Kidney (tissue), 14 donors: ENCODE measurements around the gene LAMA4. TPM values are rescaled to one million over a fixed set of nuclear protein-coding genes. Genes with fewer than 3 reads are reported as not detected.
A peak's percentile ranks its signal among the peaks of the same experiment; 100 is the strongest.

Experiments used
- DNase-seq, 5 donors: peaks; one replicate each; pipeline ENCODE4 v3.0.0-alpha.2; 2013 to 2020
- FAIRE-seq: peaks from 2 replicates; lab custom pipeline; 2012; peaks lifted over from hg19 to GRCh38; lab: Jason Lieb, UNC
- H3K27ac ChIP-seq, 2 donors: one replicate each; pipeline ENCODE4 v1.7.0; 2013; ENCODE audit warnings: low read depth in 2 of 2, low read length in 2 of 2, inconsistent platforms in 1 of 2
- H3K27me3 ChIP-seq: one replicate; pipeline ENCODE4 v1.7.1; 2013; ENCODE audit warnings: low read length, inconsistent platforms; ENCODE audit not compliant: control insufficient read depth, insufficient read depth
- H3K36me3 ChIP-seq, 3 donors: one replicate each; pipeline versions ENCODE4 v1.7.0 to v1.7.1; 2013; ENCODE audit warnings: low read length in 3 of 3, control low read depth in 1 of 3, inconsistent platforms in 1 of 3; ENCODE audit not compliant: insufficient read depth in 3 of 3, control insufficient read depth in 2 of 3
- H3K4me1 ChIP-seq, 3 donors: one replicate each; pipeline versions ENCODE4 v1.7.0 to v1.7.1; 2013; ENCODE audit warnings: low read length in 3 of 3, inconsistent platforms in 1 of 3, low read depth in 1 of 3; ENCODE audit not compliant: control insufficient read depth in 2 of 3, insufficient read depth in 2 of 3
- H3K4me3 ChIP-seq, 3 donors: one replicate each; pipeline versions ENCODE4 v1.7.0 to v1.8.1; 2013; ENCODE audit warnings: low read length in 3 of 3, control low read depth in 1 of 3, inconsistent platforms in 1 of 3
- H3K9ac ChIP-seq, 3 donors: one replicate each; pipeline versions ENCODE4 v1.7.0 to v1.7.1; 2013; ENCODE audit warnings: low read length in 3 of 3, control low read depth in 1 of 3, inconsistent platforms in 1 of 3
- H3K9me3 ChIP-seq, 3 donors: one replicate each; pipeline versions ENCODE4 v1.7.0 to v1.7.1; 2013; ENCODE audit warnings: low read length in 3 of 3, control low read depth in 1 of 3, inconsistent platforms in 1 of 3; ENCODE audit not compliant: control insufficient read depth in 2 of 3, insufficient read depth in 1 of 3
- intact Hi-C: fragments of 100-400 bp; cut with DNase I; formaldehyde crosslinking; loops from one replicate; pipeline ENCODE4 v1.11.1; 2022
- polyA plus RNA-seq: library from polyadenylated mRNA; stranded (reverse); fragments of 350-450 nt; fragmentation: Illumina TruSeq; extraction: RNeasy Lipid Tissue Mini Kit (QIAGEN cat#74804); gene quantifications from one replicate; pipeline ENCODE4 v1.2.3, GENCODE V29; 2014; ENCODE audit warnings: low read depth, low replicate concordance; ENCODE audit not compliant: insufficient read depth
- total RNA-seq: library from RNA; stranded (reverse); fragmentation: NEBNext Ultra II Directional; extraction: Animal tissue kit (Norgen Biotek cat#: 25700); gene quantifications from one replicate; pipeline ENCODE4 v1.2.1, GENCODE V29; 2021
- TF ChIP-seq, protein P1 (sequence below): IDR thresholded peaks from 3 replicates; pipeline ENCODE4 v1.5.1; 2012; ENCODE audit warnings: mild to moderate bottlenecking, moderate library complexity, borderline replicate concordance; ENCODE audit not compliant: insufficient read depth; ENCODE audit errors: extremely low read depth
- donor health status: control.
- donor health status: control.
- donor health status: control.
- donor health status: control.
- donor health status: control.
- donor health status: DM: yes; HTN: yes; CAD: no.
- donor health status: Normal renal cell carcinoma (clear cell type).

Gene LAMA4
- total and polyA plus RNA-seq, 2 donors from 2014 or later: 5.6 to 20.7 TPM

DNA sequence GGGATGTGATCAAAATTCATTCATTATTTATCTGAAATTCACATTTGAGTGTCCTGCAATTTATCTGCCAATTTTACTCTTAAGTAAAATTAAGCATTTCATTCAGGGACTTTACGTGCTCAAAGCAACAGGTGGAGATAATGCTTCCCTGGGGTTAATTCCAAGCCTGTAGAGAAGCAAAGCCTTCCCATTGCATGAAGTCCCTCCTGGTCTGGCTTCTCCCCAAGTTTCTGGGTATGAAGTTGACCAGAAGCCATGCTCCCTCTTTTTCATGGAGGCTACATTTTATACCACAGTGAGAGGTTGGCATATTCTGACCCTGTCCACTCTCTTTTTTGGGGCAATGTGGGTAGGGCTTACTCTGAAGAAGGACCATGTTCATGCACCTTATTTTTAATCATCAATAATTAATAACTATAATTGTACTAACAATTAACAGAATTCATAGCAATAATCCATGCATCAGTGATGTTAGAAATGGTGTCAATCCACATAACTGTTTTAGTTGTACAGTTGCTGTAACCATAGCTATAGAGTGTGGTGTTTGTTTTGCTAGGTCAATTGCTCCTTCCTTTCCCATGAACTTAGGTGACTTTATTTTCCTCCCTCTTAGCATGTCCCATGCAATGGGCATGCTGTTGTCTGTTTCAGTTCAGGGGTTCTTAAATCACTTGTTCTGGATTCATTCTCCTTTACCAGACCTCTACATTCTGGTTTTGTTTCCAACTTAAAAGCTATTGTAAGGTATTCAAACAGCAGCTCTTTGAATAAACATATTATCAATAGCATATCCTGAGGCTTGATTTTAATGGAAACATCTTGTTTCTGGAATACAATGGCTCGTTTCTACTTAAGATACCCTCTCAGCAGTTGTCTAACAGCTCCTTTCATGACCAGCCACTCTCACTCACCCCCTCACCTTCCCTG lies 1.5 kb downstream of the LAMA4 start:
- no peaks in the 10 kb centered on the region for H3K9me3 ChIP-seq
- intact Hi-C loops: no loop called here

DNA sequence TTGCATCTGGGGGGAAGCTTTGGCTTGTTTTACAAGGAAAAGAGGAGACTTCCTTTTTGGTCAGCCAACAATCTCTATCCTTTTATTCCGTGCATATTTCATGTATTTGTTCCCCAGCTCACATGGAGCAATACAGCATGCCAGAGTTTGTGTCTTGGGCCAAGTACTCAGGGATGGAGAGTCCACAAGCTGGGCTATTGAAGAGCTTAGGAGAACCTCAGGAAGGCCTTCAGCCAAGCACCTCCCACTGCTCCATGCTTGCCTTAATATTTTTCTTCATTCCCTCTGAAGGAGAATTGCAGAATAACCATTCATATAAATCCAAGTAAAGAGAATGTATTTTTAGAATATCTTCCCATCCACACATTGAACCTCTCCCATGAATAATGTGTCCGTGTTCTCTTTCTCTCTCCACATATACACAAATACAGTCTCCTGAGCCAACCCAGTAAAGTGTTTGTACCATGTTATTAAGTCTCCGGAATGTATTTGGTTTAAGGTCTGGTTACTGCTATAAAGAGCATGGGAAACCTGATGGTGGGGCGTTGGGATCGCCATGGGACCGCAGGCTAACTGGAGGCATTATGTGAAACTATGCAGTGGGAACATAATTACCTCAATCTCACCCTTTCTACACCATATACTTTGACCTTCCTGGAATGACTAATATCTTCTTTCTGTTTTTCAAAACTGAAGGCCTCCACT lies 3.0 kb downstream of the LAMA4 start:
- TF ChIP-seq, protein P1, sequence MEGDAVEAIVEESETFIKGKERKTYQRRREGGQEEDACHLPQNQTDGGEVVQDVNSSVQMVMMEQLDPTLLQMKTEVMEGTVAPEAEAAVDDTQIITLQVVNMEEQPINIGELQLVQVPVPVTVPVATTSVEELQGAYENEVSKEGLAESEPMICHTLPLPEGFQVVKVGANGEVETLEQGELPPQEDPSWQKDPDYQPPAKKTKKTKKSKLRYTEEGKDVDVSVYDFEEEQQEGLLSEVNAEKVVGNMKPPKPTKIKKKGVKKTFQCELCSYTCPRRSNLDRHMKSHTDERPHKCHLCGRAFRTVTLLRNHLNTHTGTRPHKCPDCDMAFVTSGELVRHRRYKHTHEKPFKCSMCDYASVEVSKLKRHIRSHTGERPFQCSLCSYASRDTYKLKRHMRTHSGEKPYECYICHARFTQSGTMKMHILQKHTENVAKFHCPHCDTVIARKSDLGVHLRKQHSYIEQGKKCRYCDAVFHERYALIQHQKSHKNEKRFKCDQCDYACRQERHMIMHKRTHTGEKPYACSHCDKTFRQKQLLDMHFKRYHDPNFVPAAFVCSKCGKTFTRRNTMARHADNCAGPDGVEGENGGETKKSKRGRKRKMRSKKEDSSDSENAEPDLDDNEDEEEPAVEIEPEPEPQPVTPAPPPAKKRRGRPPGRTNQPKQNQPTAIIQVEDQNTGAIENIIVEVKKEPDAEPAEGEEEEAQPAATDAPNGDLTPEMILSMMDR: no peak
- Histone ChIP-seq H3K27ac (no peak overlapping the region), H3K36me3 (no peaks in the 10 kb centered on the region), H3K9ac (peak overlapping the region in 1 of 3 donors; percentile 3), H3K4me1 (peaks cover 0 to 6% (median 0%) of the 10 kb centered on the region in 3 donors), H3K9me3 (no peaks in the 10 kb centered on the region), H3K27me3 (no peaks in the 10 kb centered on the region), H3K4me3 (peak overlapping the region in 2 of 3 donors; percentile 33 to 40)
- peak in 2 of 5 donors; percentile 52 to 60 for DNase-seq
- intact Hi-C loops: no loop called here
- FAIRE-seq: no peak

More for the DNA sequence above, 1.5 kb downstream of the LAMA4 start:
- Histone ChIP-seq H3K4me3 (peak overlapping the region; percentile 74 to 92 (median 84)), H3K36me3 (no peaks in the 10 kb centered on the region), H3K9ac (peak overlapping the region in 2 of 3 donors; percentile 62 to 91), H3K4me1 (peaks cover 0 to 6% (median 0%) of the 10 kb centered on the region in 3 donors), H3K27ac (peak overlapping the region in 1 of 2 donors; percentile 79), H3K27me3 (no peaks in the 10 kb centered on the region)
- DNase-seq: peak in 2 of 5 donors; percentile 56 to 58
- no peak for FAIRE-seq
- TF ChIP-seq, protein P1: no peak

DNA sequence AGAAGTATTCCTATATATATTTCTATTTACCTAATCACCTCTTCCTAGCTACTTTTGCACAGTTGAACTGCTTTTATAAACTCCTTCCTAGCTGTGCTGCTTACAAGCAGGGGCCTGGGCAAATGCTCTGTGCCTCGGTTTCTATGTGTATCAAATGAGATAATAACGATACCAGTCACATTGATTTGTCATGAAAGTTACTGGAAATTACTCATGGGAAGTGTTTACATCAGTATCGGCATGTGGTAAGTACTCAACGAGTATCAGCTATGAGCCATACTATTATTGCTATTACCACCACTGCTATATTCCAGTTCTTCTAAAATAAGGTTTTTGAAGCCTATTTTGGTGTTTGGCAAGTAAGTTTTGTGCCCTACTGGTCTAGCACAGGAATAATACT lies 4.9 kb downstream of the LAMA4 start:
- DNase-seq (no peak), FAIRE-seq (no peak)
- peaks cover 0 to 1% (median 0%) of the 10 kb centered on the region in 3 donors for H3K36me3 ChIP-seq
- H3K9ac ChIP-seq: no peak overlapping the region
- H3K9me3 ChIP-seq: no peaks in the 10 kb centered on the region
- TF ChIP-seq, protein P1: no peak
- H3K27me3 ChIP-seq: no peaks in the 10 kb centered on the region
- peaks cover 0 to 6% (median 6%) of the 10 kb centered on the region in 3 donors for H3K4me1 ChIP-seq
- intact Hi-C loops: no loop called here
- H3K27ac ChIP-seq: no peak overlapping the region
- H3K4me3 ChIP-seq: no peak overlapping the region
